AG04450 (cell line): ENCODE measurements around the gene CRTC3. TPM values are rescaled to one million over a fixed set of nuclear protein-coding genes. Genes with fewer than 3 reads are reported as not detected.
"Not testable (repeated sequence)": the region's sequence is repeated elsewhere in the genome, so short reads cannot be mapped to it uniquely, and the experiment has no call there.

Source experiments
- CTCF ChIA-PET: fragments of 300-600, 350-600 bp; formaldehyde crosslinking; extraction: SDS; loops from one replicate; lab custom pipeline; 2022; ENCODE audit warnings: antibody characterized with exemption, inconsistent platforms; lab: Charles Lee
- POLR2A ChIA-PET: fragments of 350-600 bp; formaldehyde crosslinking; extraction: SDS; loops from one replicate; lab custom pipeline; 2021; ENCODE audit warnings: antibody characterized with exemption, inconsistent platforms; lab: Yijun Ruan, JAX
- DNase-seq: peaks from one replicate; pipeline ENCODE4 v3.0.0-alpha.2; 2011; ENCODE audit warnings: low read depth, low spot score
- H3K27ac ChIP-seq: one replicate; pipeline ENCODE4 v1.5.1; 2012; ENCODE audit warnings: low read depth, low read length, control low read depth
- H3K27me3 ChIP-seq: one replicate; pipeline ENCODE4 v1.6.0; 2012; ENCODE audit warnings: low read length; ENCODE audit not compliant: control insufficient read depth, insufficient read depth
- H3K4me3 ChIP-seq: 2 replicates; pipeline ENCODE4 v1.5.1; 2011; ENCODE audit warnings: mild to moderate bottlenecking, low read depth, low read length, control low read depth
- H3K9me3 ChIP-seq: 2 replicates; pipeline ENCODE4 v1.5.1; 2012; ENCODE audit warnings: low read length; ENCODE audit not compliant: control insufficient read depth, insufficient read depth
- CTCF ChIP-seq: IDR thresholded peaks from 2 replicates; pipeline ENCODE4 v1.5.1; 2011; ENCODE audit warnings: low read depth, low read length, control low read depth, inconsistent platforms
- polyA plus RNA-seq: library from polyadenylated mRNA; depleted of rRNA; stranded (reverse); fragments of >200 nt; gene quantifications from 2 replicates; pipeline ENCODE4 v1.2.3, GENCODE V29; 2011

CRTC3 gene
- polyA plus RNA-seq, 1 experiment, result 23.1 TPM

GRCh38 chr15:90625037-90625436 is 95.3 kb downstream of the CRTC3 start:
- Histone ChIP-seq H3K27me3 (no peaks in the 10 kb centered on the region), H3K9me3 (no peaks in the 10 kb centered on the region; the same call in 1 of the 2 replicates), H3K27ac (no peak overlapping the region), H3K4me3 (no peak overlapping the region)
- ChIA-PET CTCF (interaction anchor here (0.6 kb wide), 1 partner anchor 10 kb away, joined by 3 read pairs; no protein-coding TSS in a partner anchor), POLR2A (no interaction called here)
- DNase-seq, result no peak
- no peak for TF ChIP-seq CTCF

- POLR2A ChIA-PET, result no interaction called here
- Histone ChIP-seq H3K27ac (no peak overlapping the region), H3K27me3 (no peaks in the 10 kb centered on the region), H3K9me3 (no peaks in the 10 kb centered on the region; the same call in 1 of the 2 replicates), H3K4me3 (no peak overlapping the region)
- CTCF ChIA-PET, result no interaction called here
- no peak for TF ChIP-seq CTCF
- DNase-seq, result no peak
These were observed 99.5 kb downstream of the CRTC3 start for GRCh38 chr15:90629217-90629616.

GRCh38 chr15:90633360-90633759 is 103.6 kb downstream of the CRTC3 start:
- Histone ChIP-seq H3K27me3 (no peaks in the 10 kb centered on the region), H3K4me3 (no peak overlapping the region), H3K27ac (no peak overlapping the region), H3K9me3 (no peaks in the 10 kb centered on the region; the same call in 1 of the 2 replicates)
- POLR2A ChIA-PET, result no interaction called here
- no peak for TF ChIP-seq CTCF
- DNase-seq, result no peak
- CTCF ChIA-PET, result interaction anchor here (0.9 kb wide), 1 partner anchor 72 kb away, joined by 3 read pairs; no protein-coding TSS in a partner anchor

GRCh38 chr15:90636993-90637392 is 107.3 kb downstream of the CRTC3 start:
- H3K9me3 ChIP-seq, CTCF ChIA-PET, DNase-seq, H3K4me3 ChIP-seq, H3K27me3 ChIP-seq, POLR2A ChIA-PET, H3K27ac ChIP-seq: not testable (repeated sequence)

GRCh38 chr15:90637693-90638092 is 108.0 kb downstream of the CRTC3 start:
- CTCF ChIA-PET, result interaction anchor here (1.2 to 2.3 kb wide), 3 partner anchors 10 to 296 kb away, joined by 5 to 8 read pairs (median 7); no protein-coding TSS in a partner anchor
- no peak for DNase-seq
- Histone ChIP-seq H3K27me3 (no peaks in the 10 kb centered on the region), H3K9me3 (peaks cover 2% of the 10 kb centered on the region; the same call in 1 of the 2 replicates), H3K4me3 (no peak overlapping the region), H3K27ac (no peak overlapping the region)
- POLR2A ChIA-PET, result no interaction called here
- no peak for TF ChIP-seq CTCF
